Hepatocyte (in vitro differentiated cells): Measurements from ENCODE around the gene PLBD1.

Experiments
- CTCF ChIP-seq: fragments of 200-600 bp; sonication (generic); IDR thresholded peaks from 2 replicates; pipeline ENCODE4 v1.5.1; 2016; ENCODE audit warnings: antibody characterized with exemption, mild to moderate bottlenecking; ENCODE audit not compliant: poor library complexity
- EZH2 ChIP-seq: fragments of 200-600 bp; sonication (generic); IDR thresholded peaks from 2 replicates; pipeline ENCODE4 v1.6.1; 2016; ENCODE audit warnings: antibody characterized with exemption, mild to moderate bottlenecking, borderline replicate concordance
- EZH2phosphoT487 ChIP-seq: fragments of 200-600 bp; sonication (generic); IDR thresholded peaks from one replicate; pipeline ENCODE4 v1.6.1; 2018; ENCODE audit warnings: antibody characterized with exemption, mild to moderate bottlenecking, low read depth, moderate library complexity; ENCODE audit not compliant: unreplicated experiment, severe bottlenecking

GRCh38 chr12:14612250-14612649 is 44.6 kb upstream of the PLBD1 start:
- TF ChIP-seq CTCF (no peak), EZH2 (no peak), EZH2phosphoT487 (no peak)
